RCC 7860 (cell line): ENCODE data around the gene WASL.
"Not testable (repeated sequence)": the region's sequence is repeated elsewhere in the genome, so short reads cannot be mapped to it uniquely, and the experiment has no call there.

Experiments used
- DNase-seq: peaks from one replicate; pipeline ENCODE4 v3.0.0-alpha.2; 2015; ENCODE audit warnings: low spot score
- FAIRE-seq: peaks from 2 replicates; lab custom pipeline; 2012; peaks lifted over from hg19 to GRCh38; lab: Jason Lieb, UNC

WASL gene

GRCh38 chr7:123737168-123737674 lies 11.6 kb downstream of the WASL start:
- not testable (repeated sequence) for FAIRE-seq, DNase-seq

DNA sequence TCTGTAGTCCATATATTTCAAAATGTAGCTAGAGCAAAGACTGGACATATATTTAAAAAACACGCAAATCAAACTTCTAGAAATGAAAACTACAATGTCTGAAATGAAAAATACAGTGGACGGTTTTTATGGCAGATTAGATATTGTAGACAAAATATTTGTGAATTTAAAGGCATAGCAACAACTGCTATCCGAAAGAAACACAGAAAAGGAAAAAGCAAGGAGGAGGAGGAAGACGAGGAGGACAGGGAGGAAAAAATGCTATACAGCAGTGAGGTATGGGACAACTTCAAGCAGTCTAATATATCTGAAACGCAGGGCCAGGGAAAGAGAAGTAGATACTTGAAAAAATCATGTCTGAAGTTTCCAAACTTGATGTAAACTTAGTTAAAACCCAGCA lies 13.3 kb downstream of the WASL start:
- no peak for FAIRE-seq
- no peak for DNase-seq

DNA sequence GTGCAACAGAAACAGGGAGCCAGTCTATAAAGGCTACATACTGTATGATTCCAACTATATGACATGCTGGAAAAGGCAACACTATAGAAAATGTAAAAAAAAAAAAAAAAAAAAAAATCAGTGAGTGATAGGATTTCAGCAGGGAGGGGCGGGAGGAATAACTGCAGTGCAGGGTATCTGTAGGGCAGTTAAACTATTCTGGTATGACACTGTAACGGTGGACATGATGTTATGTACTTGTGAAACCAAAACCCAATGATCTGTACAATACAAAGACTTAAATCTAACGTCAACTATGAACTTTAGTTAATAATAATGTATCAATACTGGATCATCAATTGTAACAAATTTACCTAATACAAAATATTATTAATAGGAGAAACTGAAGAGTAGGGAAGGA lies 14.3 kb downstream of the WASL start:
- FAIRE-seq: no peak
- DNase-seq: no peak

GRCh38 chr7:123732413-123733091 lies 16.3 kb downstream of the WASL start:
- FAIRE-seq: no peak
- DNase-seq: no peak

- FAIRE-seq (no peak), DNase-seq (no peak)
Observed at GRCh38 chr7:123729218-123729578, 19.6 kb downstream of the WASL start.

GRCh38 chr7:123727071-123727837 lies 21.5 kb downstream of the WASL start:
- DNase-seq (peak; percentile 46), FAIRE-seq (peak; percentile 74)

GRCh38 chr7:123725586-123726171 lies 23.1 kb downstream of the WASL start:
- DNase-seq: no peak
- FAIRE-seq: peak; percentile 24

DNA sequence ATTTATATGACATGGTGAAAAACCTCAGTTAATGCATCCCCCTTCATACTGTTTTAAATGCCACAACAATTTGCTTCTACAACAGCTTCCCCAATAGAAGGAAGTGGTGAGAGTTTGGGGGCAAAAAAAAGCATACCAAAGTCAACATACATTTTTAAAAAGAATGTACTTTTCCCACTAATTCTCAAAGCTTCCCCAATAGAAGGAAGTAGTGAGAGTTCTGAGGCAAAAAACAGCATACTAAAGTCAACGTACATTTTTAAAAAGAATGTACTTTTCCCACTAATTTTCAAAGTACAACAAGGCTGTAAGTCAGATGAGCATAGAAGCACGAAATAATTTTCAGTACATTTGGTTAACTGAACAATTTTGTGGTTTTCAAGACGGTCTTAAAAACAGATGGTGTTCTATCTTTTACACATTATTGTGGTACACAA lies 24.0 kb downstream of the WASL start:
- DNase-seq: no peak

DNA sequence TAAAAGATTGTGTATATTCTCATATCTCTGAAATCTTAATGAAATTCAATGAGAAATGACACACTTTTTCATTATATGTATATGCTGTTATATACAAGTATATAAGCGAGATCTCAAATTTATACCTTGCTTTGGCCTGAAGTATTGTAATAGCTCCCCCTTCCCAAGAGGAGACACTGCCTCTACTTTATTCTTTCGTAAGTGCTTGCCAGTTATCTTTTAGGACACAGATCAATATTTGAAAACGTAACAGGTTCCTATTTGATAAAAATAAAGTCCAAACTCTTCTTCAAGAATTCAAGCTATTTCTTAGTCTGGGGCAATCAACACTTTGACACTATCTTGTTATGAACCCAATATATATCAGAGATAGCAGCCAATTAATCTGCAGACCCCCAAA lies 24.9 kb downstream of the WASL start:
- no peak for DNase-seq
- no peak for FAIRE-seq

More for the DNA sequence above, 24.0 kb downstream of the WASL start:
- peak; percentile 62 for FAIRE-seq

DNA sequence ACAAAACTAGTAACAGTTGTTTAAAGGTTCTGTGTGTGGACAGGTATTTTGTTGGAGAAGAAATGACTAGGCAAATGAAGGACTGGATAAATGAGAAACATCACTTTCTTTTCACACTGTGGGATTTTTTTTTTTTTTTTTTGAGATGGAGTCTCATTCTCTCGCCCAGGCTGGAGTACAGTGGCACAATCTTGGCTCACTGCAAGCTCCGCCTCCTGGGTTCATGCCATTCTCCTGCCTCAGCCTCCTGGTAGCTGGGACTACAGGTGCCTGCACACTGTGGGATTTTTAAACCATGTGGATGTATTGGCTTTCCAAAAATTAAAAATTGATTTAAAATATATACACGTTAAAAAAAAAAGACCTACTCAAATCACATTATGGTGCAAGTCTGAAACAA lies 28.3 kb downstream of the WASL start:
- not testable (repeated sequence) for DNase-seq, FAIRE-seq

- FAIRE-seq (no peak), DNase-seq (no peak)
Observed at GRCh38 chr7:123719197-123719721, 29.5 kb downstream of the WASL start.

DNA sequence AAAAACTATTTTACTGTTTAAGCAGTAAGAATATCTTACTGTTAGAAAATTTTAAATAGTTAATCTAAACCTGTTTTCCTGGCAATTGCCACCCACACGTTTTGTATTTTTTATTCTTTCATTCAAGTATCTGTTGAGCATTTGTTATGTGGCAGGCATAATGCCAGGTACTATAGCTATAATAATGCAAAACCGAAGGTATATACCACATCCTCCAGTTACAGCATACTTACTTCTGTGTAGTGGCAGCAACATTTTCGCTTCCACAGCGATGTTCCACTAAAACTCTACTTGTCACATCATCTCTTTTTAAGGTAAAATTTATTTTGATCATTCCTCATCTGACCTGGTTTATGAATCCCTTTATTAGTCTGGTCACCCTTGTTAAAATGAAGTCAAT lies 30.0 kb downstream of the WASL start:
- FAIRE-seq: no peak
- DNase-seq: no peak

DNA sequence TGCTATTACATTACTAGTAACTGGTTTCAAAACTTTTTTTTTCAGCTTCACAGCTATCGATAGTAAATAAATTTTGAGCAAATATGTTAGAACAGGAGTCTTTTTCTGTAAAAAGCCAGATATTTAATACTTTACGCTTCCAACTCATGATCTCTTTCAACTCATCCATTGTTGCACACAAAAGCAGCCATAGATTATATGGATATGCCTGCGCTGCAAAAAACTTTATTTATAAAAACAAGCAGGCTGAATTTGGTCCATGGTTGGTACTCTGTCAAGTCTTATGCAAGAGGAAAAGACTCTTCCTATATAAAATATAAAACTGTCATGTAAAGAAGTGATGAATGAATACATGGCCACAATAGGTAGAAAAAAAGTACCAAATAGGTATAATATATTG lies 31.1 kb downstream of the WASL start:
- DNase-seq: no peak
- no peak for FAIRE-seq

- no peak for FAIRE-seq
Observed at GRCh38 chr7:123716877-123717276, 31.9 kb downstream of the WASL start.

DNA sequence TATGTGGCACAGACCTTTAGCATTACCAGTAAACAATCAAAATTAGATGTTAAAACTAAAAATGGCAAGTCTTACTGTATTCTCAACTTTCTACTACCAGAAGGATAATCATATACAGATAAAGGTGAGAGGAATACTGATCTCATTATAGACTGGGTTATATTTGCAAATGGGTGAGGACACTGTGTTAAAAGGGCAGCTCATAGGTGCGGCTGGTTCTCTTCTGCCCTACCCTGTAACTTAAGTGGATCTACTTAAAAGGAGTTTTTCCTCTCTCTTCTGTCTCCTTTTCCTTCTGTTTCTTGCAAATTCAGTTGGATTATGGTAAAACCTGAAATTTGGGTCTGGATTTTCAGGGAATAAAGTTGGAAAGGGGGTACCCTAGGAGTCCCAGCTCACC lies 33.0 kb downstream of the WASL start:
- FAIRE-seq (no peak), DNase-seq (no peak)

More at GRCh38 chr7:123716877-123717276, 31.9 kb downstream of the WASL start:
- DNase-seq: no peak

GRCh38 chr7:123715198-123715597 lies 33.6 kb downstream of the WASL start:
- DNase-seq (peak; percentile 20), FAIRE-seq (no peak)

GRCh38 chr7:123714296-123715080 lies 34.3 kb downstream of the WASL start:
- no peak for DNase-seq
- FAIRE-seq: no peak

DNA sequence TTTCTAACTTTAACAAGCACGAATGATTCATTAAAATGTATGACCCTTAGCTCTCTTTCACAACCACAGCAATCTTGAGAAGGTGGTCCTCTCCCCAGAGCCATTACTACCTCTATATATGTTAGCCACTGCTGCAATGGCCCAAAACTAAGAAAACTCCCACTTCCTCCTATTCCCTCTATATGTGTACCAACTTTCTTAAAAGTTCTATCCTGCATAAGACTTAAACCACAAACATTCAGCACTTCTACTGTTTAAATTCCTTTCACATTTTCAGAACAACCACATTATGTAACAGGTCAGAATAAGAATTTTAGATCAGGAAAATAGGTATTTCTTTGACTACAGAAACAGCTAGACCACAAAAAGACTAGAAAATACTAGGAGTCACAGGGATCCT lies 36.2 kb downstream of the WASL start:
- DNase-seq (peak; percentile 33), FAIRE-seq (peak; percentile 49)

- DNase-seq: no peak
- no peak for FAIRE-seq
Observed at GRCh38 chr7:123711832-123712293, 36.9 kb downstream of the WASL start.

DNA sequence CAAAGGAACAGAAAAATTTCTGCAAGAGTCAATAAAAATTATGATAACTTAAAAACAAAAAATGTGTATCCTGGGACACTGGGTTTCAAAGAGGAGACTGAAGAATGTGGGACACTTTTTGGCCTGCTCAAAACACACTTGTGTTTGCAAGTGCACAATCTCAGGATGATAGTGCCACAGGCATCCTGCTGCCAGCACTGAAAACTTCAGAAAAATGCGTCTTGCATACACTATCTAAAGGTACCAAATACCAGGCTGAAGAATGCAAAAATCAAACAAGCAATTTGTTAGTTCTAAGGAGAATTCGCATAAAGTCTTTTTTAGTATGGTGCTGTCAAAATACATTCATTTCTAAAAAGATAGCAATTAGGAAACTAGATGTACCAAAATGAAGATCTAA lies 38.1 kb downstream of the WASL start:
- DNase-seq: no peak
- no peak for FAIRE-seq

- no peak for DNase-seq
Observed at GRCh38 chr7:123709525-123709924, 39.3 kb downstream of the WASL start.

More at GRCh38 chr7:123709525-123709924, 39.3 kb downstream of the WASL start:
- no peak for FAIRE-seq
